NCI-H82 (cell line): ENCODE data around the gene FAM184A.
A peak's percentile ranks its signal among the peaks of the same experiment; 100 is the strongest.
"Not testable (repeated sequence)": the region's sequence is repeated elsewhere in the genome, so short reads cannot be mapped to it uniquely, and the experiment has no call there.

Experiments
- DNase-seq: peaks from one replicate; lab custom pipeline; 2025; lab: John Stamatoyannopoulos, UW

FAM184A gene

GRCh38 chr6:119078376-119079282 is at the start of gene FAM184A:
Gene FAM184A, minus strand, starts transcription at chr6:119078664. Its CDS starts 365 bp downstream, at chr6:119078299.
- DNase-seq: peak; percentile 82

- no peak for DNase-seq
Measured at GRCh38 chr6:119127627-119128026, 49.2 kb upstream of the FAM184A start.

GRCh38 chr6:119126826-119127225 is 48.4 kb upstream of the FAM184A start:
- no peak for DNase-seq

GRCh38 chr6:119126140-119126539 is 47.7 kb upstream of the FAM184A start:
- DNase-seq: no peak

- no peak for DNase-seq
Measured at GRCh38 chr6:119125576-119125975, 47.1 kb upstream of the FAM184A start.

- DNase-seq: no peak
Measured at GRCh38 chr6:119124079-119124824, 45.8 kb upstream of the FAM184A start.

- no peak for DNase-seq
Measured at GRCh38 chr6:119122336-119122735, 43.9 kb upstream of the FAM184A start.

- DNase-seq: no peak
Measured at GRCh38 chr6:119121367-119121766, 42.9 kb upstream of the FAM184A start.

GRCh38 chr6:119119989-119120388 is 41.5 kb upstream of the FAM184A start:
- DNase-seq: peak; percentile 68

GRCh38 chr6:119119062-119119461 is 40.6 kb upstream of the FAM184A start:
- not testable (repeated sequence) for DNase-seq

- peak; percentile 16 for DNase-seq
Measured at GRCh38 chr6:119116712-119117281, 38.3 kb upstream of the FAM184A start.

- no peak for DNase-seq
Measured at GRCh38 chr6:119113961-119114360, 35.5 kb upstream of the FAM184A start.

GRCh38 chr6:119112812-119113530 is 34.5 kb upstream of the FAM184A start:
- DNase-seq: no peak

GRCh38 chr6:119110601-119111548 is 32.4 kb upstream of the FAM184A start:
- peak; percentile 83 for DNase-seq

GRCh38 chr6:119109654-119110325 is 31.3 kb upstream of the FAM184A start:
- no peak for DNase-seq

- no peak for DNase-seq
Measured at GRCh38 chr6:119108076-119108475, 29.6 kb upstream of the FAM184A start.

GRCh38 chr6:119105282-119105681 is 26.8 kb upstream of the FAM184A start:
- DNase-seq: no peak

GRCh38 chr6:119102901-119103300 is 24.4 kb upstream of the FAM184A start:
- DNase-seq: no peak

GRCh38 chr6:119100115-119100514 is 21.7 kb upstream of the FAM184A start:
- no peak for DNase-seq

- not testable (repeated sequence) for DNase-seq
Measured at GRCh38 chr6:119097815-119098361, 19.4 kb upstream of the FAM184A start.
